Skin epidermis (tissue), 12 donors: ENCODE measurements around the gene SPIRE1.
"Not testable (repeated sequence)": the region's sequence is repeated elsewhere in the genome, so short reads cannot be mapped to it uniquely, and the experiment has no call there.

Source experiments
- H3K27ac ChIP-seq, 21 experiments: fragments of 200-600 bp; sonication (generic) in 11 of 21; one replicate each; pipeline ENCODE4 v1.5.0; 2020; ENCODE audit warnings: mild to moderate bottlenecking in 3 of 21, inconsistent platforms in 2 of 21, moderate library complexity in 2 of 21
- H3K4me3 ChIP-seq, 7 experiments: fragments of 200-600 bp; sonication (generic) in 2 of 7; one replicate each; pipeline ENCODE4 v1.5.0; 2020; ENCODE audit warnings: inconsistent platforms in 2 of 7, mild to moderate bottlenecking in 2 of 7, moderate library complexity in 1 of 7

The SPIRE1 gene

DNA sequence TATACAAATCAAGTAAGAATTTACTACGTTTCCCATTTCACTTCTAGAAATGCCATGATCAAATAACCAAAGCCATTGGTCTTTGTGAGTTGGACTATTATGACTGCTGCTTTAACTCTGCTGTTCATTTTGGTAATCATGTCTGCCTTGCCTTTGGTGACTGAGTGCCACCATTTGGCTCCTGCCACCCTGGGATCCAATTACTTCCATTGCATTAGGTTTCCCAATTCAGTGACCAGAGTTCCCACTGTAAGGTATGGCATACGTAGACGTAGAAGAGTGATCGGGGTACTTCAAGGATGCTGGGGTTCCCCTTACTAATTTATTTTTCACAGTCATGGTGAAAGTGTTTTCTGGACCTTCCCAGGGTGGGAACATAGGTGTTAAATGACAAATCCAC is 90.1 kb downstream of the SPIRE1 start:
- Histone ChIP-seq H3K27ac (no peak overlapping the region), H3K4me3 (no peak overlapping the region)

DNA sequence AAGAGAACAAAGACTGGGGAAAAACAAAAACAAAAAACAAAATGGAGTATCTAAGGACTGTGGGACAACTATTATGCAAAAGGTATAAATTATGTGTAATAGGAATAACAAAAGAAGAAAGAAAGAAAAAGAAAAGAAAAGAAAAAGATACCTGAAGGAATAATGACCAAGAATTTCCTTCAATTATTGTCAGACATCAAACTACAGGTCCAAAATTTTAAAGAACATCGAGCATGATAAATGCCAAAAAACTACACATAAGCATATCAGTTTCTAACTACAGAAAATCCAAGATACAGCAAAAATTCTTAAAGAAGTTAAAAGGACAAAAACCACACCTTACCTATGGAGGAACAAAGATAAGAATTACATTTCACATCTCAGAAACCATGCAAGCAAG is 93.0 kb downstream of the SPIRE1 start:
- Histone ChIP-seq H3K4me3 (no peak overlapping the region), H3K27ac (no peak overlapping the region)

- no peak overlapping the region for H3K27ac ChIP-seq
- H3K4me3 ChIP-seq = no peak overlapping the region
These were observed 93.5 kb downstream of the SPIRE1 start for GRCh38 chr18:12564378-12564777.

- H3K4me3 ChIP-seq, H3K27ac ChIP-seq: not testable (repeated sequence)
These were observed 97.3 kb downstream of the SPIRE1 start for GRCh38 chr18:12560600-12560999.

- Histone ChIP-seq H3K4me3 (no peak overlapping the region), H3K27ac (no peak overlapping the region)
These were observed 98.6 kb downstream of the SPIRE1 start for GRCh38 chr18:12559319-12559718.

DNA sequence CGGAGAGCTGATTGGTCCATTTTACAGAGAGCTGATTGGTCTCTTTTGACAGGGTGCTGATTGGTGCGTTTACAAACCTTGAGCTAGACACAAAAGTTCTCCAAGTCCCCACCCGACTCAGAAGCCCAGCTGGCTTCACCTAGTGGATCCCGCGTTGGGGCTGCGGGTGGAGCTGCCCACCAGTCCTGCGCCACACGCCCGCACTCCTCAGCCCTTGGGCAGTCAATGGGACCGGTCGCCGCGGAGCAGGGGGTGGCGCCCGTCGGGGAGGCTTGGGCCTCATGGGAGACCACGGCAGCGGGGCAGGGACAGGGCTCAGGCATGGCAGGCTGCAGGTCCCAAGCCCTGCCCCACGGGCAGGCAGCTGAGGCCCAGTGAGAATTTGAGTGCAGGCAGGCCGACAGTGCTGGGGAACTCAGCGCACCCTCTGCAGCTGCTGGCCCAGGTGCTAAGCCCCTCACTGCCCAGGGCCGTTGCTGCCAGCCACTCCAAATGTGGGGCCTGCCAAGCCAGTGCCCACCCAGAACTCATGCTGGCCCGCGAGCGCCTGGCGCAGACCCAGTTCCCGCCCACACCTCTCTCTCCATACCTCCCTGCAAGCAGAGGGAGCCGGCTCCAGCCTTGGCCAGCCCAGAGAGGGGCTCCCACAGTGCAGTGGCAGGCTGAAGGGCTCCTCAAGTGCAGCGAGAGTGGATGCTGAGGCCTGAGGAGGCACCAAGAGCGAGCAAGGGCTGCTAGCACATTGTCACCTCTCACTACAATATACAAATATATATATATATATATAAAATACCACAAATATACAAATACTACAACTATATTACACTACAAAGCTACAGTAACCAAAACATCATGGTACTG is 100.7 kb downstream of the SPIRE1 start:
- no peak overlapping the region for H3K27ac ChIP-seq
- H3K4me3 ChIP-seq = no peak overlapping the region

DNA sequence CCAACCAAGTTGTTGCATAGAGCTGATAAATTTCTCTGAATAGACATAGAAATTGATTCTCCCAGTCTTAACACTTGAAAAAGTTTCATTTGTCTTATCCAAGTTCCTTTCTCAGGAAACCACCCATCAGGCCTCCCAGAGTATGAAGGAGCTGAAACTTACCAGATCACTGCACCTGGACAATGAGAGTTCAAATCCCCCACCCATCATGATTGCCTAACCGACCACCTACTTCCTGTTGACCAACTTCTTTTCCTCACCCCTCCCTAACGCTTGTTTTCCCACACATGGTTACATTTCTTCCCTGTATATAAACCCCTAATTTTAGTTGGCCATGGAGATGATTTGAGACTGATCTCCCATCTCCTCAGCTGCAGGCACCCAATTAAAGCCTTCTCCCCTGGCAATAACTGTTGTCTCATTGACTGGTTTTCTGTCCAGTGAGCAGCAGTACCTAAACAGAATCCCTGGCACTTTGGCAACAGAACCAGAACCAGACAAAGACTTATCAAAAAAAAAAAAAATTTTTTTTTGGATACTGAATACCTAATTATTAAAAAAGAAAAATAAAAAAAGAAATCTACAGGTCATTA is 103.0 kb downstream of the SPIRE1 start:
- Histone ChIP-seq H3K4me3 (no peak overlapping the region), H3K27ac (no peak overlapping the region)

DNA sequence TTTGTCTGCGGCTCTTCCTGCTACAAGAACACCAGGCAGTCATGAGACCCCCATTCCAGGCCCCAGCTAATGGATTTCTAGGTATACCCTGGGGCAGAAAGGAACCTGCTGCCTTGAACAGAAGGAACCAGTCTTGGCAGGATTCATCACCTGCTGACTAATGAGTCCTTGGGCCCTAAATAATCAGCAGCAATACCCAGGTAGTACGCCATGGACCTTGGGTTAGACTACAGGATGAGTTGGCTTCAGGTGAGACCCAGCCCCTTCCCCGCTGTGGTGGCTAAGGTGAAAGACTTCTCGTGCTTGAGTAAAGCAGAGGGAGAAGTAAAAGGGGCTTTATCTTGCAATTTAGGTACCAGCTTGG is 105.0 kb downstream of the SPIRE1 start:
- H3K27ac ChIP-seq = peak overlapping the region in 1 of 21 experiments; percentile 54
- H3K4me3 ChIP-seq = no peak overlapping the region

GRCh38 chr18:12551943-12552878 is 105.7 kb downstream of the SPIRE1 start:
- H3K27ac ChIP-seq = peak overlapping the region in 1 of 21 experiments; percentile 15

GRCh38 chr18:12551466-12551865 is 106.4 kb downstream of the SPIRE1 start:
- H3K4me3 ChIP-seq, H3K27ac ChIP-seq: not testable (repeated sequence)

More at GRCh38 chr18:12551943-12552878, 105.7 kb downstream of the SPIRE1 start:
- not testable (repeated sequence) for H3K4me3 ChIP-seq

GRCh38 chr18:12543697-12544096 is 114.2 kb downstream of the SPIRE1 start:
- Histone ChIP-seq H3K4me3 (no peak overlapping the region), H3K27ac (no peak overlapping the region)

DNA sequence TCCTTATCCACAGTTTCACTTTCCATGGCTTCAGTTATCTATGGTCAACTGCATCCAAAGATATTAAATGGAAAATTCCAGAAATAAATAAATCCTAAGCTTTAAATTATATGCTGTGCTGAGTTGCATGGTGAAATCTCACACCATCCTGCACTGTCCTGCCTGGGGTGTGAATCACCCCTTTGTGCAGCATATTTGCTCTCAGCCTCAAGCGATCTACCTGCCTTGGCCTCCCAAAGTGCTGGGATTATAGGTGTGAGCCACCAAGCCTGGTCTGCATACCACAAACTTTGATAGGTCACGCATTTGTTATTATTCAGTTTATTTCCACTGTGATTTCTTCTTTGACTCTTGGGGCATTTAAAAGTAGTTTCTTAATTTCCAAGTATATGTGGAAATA is 117.2 kb downstream of the SPIRE1 start:
- Histone ChIP-seq H3K27ac (no peak overlapping the region), H3K4me3 (no peak overlapping the region)

GRCh38 chr18:12539158-12539557 is 118.7 kb downstream of the SPIRE1 start:
- not testable (repeated sequence) for H3K4me3 ChIP-seq, H3K27ac ChIP-seq

GRCh38 chr18:12534820-12535219 is 123.1 kb downstream of the SPIRE1 start:
- Histone ChIP-seq H3K4me3 (no peak overlapping the region), H3K27ac (no peak overlapping the region)

GRCh38 chr18:12532661-12533060 is 125.2 kb downstream of the SPIRE1 start:
- no peak overlapping the region for H3K27ac ChIP-seq
- no peak overlapping the region for H3K4me3 ChIP-seq

GRCh38 chr18:12531749-12532148 is 126.2 kb downstream of the SPIRE1 start:
- no peak overlapping the region for H3K27ac ChIP-seq
- no peak overlapping the region for H3K4me3 ChIP-seq

DNA sequence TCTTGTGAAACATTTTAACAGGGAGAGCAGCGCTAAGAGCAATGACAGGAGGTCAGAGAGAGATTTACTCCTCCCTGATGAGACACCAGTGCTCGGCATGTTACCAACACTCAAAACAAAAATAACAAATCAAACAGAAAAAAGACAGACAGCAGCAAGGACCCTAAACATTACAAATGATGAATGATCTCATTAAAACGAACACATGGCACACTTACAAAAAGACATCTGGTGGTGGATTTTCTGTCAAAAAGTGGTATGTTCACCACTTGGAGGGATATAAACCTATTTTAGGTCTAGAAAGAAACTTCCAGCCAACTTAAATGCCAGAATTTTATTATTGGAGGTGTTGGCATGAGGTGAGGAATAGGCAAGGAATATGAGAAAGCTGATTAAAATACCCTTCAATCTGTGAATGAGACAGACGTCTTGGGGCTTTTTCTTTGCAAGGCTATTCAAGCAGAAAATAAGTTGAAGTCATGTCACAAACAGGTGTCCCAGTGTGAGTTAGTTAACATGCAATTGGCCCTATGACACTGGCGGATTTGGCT is 137.4 kb downstream of the SPIRE1 start:
- no peak overlapping the region for H3K27ac ChIP-seq
- no peak overlapping the region for H3K4me3 ChIP-seq

DNA sequence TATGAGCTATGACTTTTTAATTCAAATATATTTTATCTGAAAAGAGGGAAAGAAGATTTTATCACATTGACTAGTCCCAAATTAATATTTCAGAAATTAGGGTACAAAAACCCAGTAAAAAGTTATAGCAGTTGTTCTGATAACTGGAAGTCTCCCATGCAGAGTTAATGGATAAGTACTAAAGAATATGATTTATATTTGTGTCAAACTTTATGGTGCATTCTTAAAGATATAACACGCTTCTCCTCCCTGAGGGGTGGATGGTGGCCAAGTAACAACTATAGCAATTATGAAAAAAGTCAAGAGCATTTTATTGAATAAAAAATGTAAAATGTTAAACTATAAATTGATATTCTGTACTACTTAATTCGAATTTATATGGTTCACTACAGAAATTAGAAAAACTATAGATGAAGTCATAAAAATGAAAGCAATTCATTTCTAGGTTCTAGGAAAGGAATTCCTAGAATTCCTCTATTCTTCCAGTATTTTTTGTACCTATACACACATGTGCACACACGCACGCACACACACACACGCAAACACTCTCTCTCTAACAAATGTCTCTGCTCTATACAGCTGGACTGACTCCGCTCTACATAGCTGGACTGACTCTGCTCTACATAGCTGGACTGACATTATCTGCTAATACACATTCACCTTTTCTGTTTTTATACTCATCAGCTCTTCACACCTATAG is 138.9 kb downstream of the SPIRE1 start:
- H3K27ac ChIP-seq = no peak overlapping the region

DNA sequence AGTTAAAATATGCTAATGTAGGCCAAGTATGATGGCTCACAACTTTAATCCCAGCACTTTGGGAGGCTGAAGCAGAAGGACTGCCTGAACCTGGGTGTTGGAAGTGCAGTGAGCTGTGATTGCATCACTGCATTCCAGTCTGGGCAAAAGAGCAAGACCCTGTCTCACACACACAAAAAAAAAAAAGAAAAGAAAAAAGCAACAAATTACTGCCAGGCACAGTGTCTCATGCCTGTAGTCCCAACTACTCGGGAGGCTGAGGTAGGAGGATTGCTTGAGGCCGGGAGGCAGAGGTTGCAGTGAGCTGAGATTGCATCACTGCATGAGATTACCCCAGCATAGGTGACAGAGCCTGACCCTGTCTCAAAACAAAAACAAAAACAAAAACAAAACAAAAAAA is 139.6 kb downstream of the SPIRE1 start:
- Histone ChIP-seq H3K4me3 (no peak overlapping the region), H3K27ac (no peak overlapping the region)

More for the DNA sequence above, 138.9 kb downstream of the SPIRE1 start:
- H3K4me3 ChIP-seq = no peak overlapping the region
